ENCODE results near the gene ZSCAN29. TPM values are rescaled to one million over a fixed set of nuclear protein-coding genes. Genes with fewer than 3 reads are reported as not detected.

ZSCAN29 gene
- total and polyA plus RNA-seq, 7 donors = 5.7 to 31.5 (median 19.8) TPM

GRCh38 chr15:43325039-43325684 is 45.7 kb downstream of the ZSCAN29 start:
- H3K27me3 ChIP-seq (ENCODE audit: insufficient read depth in 3 of 3, low read length in 2 of 3) = no peaks in the 10 kb centered on the region
- no peak for DNase-seq
- intact Hi-C loops (cut with DNase I) = loop anchor here in 1 of 2 donors (10.0 kb wide), 1 partner anchor 220 kb away; the partner anchor contains the start of gene UBR1

GRCh38 chr15:43318990-43319771 is 51.7 kb downstream of the ZSCAN29 start:
- ATAC-seq (no peak), DNase-seq (no peak)

More at GRCh38 chr15:43325039-43325684, 45.7 kb downstream of the ZSCAN29 start:
- Histone ChIP-seq H3K4me1 (peaks cover 30% of the 10 kb centered on the region), H3K36me3 (ENCODE audit: insufficient read depth in 1 of 2, low read depth in 1 of 2) (peaks cover 0 to 7% of the 10 kb centered on the region in 2 donors), H3K9me3 (no peaks in the 10 kb centered on the region), H3K27ac (no peak overlapping the region), H3K4me3 (no peak overlapping the region)
- no peak for TF ChIP-seq CTCF (IDR thresholded peaks at IDR 0.05)
- WGBS, 3 donors = 66 to 75% (median 72%) methylated on average over 6 of the region's 6 CpGs
- ATAC-seq = no peak

GRCh38 chr15:43317566-43318184 is 53.2 kb downstream of the ZSCAN29 start:
- ATAC-seq (no peak), DNase-seq (no peak)
- Histone ChIP-seq H3K4me1 (no peaks in the 10 kb centered on the region), H3K27ac (no peak overlapping the region), H3K9me3 (no peaks in the 10 kb centered on the region), H3K36me3 (ENCODE audit: insufficient read depth in 1 of 2, low read depth in 1 of 2) (no peaks in the 10 kb centered on the region), H3K4me3 (no peak overlapping the region), H3K27me3 (ENCODE audit: insufficient read depth in 3 of 3, low read length in 2 of 3) (no peaks in the 10 kb centered on the region)
- WGBS, 3 donors = 68 to 76% (median 72%) methylated on average over 8 of the region's 8 CpGs
- intact Hi-C loops (cut with DNase I) = no loop called here
- no peak for TF ChIP-seq CTCF (IDR thresholded peaks at IDR 0.05)

More at GRCh38 chr15:43318990-43319771, 51.7 kb downstream of the ZSCAN29 start:
- H3K9me3 ChIP-seq = no peaks in the 10 kb centered on the region
- no peaks in the 10 kb centered on the region for H3K36me3 ChIP-seq (ENCODE audit: insufficient read depth in 1 of 2, low read depth in 1 of 2)
- H3K4me3 ChIP-seq = no peak overlapping the region
- no peak overlapping the region for H3K27ac ChIP-seq
- WGBS, 3 donors = 84 to 86% (median 86%) methylated on average over 4 of the region's 4 CpGs
- intact Hi-C loops (cut with DNase I) = no loop called here
- H3K27me3 ChIP-seq (ENCODE audit: insufficient read depth in 3 of 3, low read length in 2 of 3) = no peaks in the 10 kb centered on the region
- H3K4me1 ChIP-seq = no peaks in the 10 kb centered on the region
- TF ChIP-seq CTCF (IDR thresholded peaks at IDR 0.05) = no peak

GRCh38 chr15:43316971-43317346 is 53.9 kb downstream of the ZSCAN29 start:
- Histone ChIP-seq H3K9me3 (no peaks in the 10 kb centered on the region), H3K4me1 (no peaks in the 10 kb centered on the region), H3K27ac (no peak overlapping the region), H3K36me3 (ENCODE audit: insufficient read depth in 1 of 2, low read depth in 1 of 2) (no peaks in the 10 kb centered on the region), H3K4me3 (no peak overlapping the region), H3K27me3 (ENCODE audit: insufficient read depth in 3 of 3, low read length in 2 of 3) (no peaks in the 10 kb centered on the region)
- TF ChIP-seq CTCF (IDR thresholded peaks at IDR 0.05) = no peak
- no peak for ATAC-seq
- 88 to 93% (median 92%) methylated on average over 1 of the region's 1 CpG for WGBS, 3 donors
- DNase-seq = no peak
- intact Hi-C loops (cut with DNase I) = no loop called here
